Activated naive CD8-positive, alpha-beta T cell treated with anti-CD3 and anti-CD28 coated beads, Interleukin-2, amount 50 U/mL, for 16 hours (primary cell): ENCODE data around the gene MTHFR.

ENCODE experiments used
- DNase-seq: peaks from one replicate; pipeline ENCODE4 v3.0.0-alpha.2; 2020; ENCODE audit warnings: low read depth, low spot score

MTHFR gene

GRCh38 chr1:11797525-11798216 is 8.1 kb downstream of the MTHFR start:
- DNase-seq = no peak

GRCh38 chr1:11796036-11796828 is 9.5 kb downstream of the MTHFR start:
- DNase-seq = no peak

DNA sequence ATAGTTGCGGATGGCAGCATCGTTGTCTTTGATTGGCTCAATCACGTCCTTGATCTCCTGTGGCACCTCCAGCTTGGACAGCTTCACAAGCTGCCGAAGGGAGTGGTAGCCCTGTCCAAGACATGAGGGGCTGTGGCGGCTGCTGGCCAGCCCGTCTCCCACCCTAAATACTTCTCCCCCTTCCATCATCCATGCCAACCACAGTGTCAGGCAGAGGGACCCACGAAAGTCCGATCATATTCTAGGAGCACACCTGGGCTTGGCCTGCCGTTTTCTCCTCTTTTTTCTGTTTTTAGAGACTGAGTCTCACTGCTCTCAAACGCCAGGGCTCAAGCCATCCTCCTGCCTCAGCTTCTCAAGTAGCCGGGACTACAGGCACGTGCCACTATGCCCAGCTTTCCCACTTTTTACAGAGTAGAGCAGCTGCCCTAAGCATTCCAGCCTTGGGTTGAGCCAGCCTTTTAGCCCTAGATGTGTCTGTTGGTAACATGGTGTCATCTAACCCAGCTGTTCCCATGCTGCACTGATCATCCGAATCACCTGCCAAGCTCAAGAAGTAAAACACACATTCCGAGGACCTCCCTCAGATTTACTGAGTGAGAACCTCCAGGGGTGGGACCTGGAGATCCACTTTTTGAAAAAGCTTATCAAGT is 10.4 kb downstream of the MTHFR start:
- DNase-seq = no peak

GRCh38 chr1:11794446-11795237 is 11.1 kb downstream of the MTHFR start:
- DNase-seq = no peak

DNA sequence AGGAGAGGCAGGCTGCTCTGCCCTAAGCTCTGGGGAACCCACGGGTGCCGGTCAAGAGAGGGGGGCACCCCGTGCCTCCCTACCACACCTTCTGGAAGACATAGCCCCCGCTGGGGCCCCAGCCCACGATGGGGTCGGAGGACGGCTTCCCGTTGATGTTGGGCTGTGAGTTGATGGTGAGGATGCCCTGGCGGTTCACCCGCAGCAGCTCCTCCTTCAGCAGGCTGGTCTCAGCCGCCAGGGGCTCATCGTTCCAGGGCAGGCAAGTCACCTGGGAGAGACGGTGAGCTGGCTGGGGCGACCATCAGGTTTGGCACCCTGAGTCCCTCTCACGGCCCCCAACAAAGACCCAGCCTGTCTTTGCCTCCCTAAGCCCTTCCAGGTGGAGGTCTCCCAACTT is 11.9 kb downstream of the MTHFR start:
- no peak for DNase-seq

DNA sequence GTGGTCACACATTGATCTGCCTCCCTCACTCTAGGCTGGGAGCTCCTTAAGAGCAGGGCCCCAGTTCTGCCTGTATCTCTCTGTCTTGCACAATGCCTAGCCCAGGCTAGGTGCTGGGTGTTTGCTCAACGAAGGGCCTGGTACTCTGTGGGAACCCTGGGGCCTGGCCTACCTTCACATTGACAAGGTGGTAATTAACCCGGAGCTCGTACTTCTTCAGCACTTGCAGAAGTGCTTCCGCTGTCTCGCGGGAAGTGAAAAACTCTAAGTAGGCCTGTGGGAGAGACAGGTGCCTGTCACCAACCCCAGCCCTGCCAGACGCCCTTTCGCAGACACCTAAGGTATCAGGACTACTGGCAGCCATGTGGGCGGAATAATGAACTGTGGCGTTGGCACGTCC is 13.7 kb downstream of the MTHFR start:
- DNase-seq = no peak

DNA sequence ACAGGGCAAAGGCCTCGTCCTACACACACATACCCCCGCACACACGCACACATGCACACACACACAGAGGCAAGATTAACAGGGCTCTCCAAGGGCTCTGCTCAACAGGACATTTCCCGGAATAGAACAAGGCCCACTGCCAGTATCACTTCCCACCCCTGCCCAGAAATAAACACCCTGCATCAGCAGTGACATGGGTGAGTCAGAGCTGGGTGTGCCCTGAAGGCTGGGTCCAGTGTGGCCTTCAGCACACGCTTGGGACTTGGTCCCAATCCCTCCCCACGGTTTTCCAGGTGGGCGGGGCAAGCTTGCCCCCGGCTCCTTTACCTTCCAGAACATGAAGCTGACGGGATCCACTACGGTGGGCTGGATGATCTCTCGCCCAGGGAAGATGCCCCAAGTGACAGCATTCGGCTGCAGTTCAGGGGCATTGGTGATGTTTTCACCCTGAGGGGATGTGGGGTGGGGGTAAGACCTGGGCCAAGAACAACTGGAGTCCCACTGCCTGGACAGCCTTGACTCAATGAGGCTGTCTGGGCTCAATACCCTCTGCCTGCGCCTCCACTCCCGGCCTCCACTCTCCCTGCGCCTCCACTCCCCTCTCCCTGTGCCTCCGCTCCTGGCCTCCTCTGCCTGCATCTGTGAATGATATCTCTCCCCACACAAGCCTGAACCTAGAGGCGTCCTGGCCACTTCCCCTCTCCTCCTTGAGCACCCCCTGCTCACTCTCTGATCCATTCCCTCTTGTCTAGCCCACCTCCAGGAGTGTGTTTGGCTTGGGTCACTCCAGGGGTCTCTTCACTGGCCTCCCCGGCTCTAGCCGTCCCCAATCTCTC is 14.7 kb downstream of the MTHFR start:
- DNase-seq = no peak

- DNase-seq = no peak
Observed at GRCh38 chr1:11790101-11790879, 15.5 kb downstream of the MTHFR start.

DNA sequence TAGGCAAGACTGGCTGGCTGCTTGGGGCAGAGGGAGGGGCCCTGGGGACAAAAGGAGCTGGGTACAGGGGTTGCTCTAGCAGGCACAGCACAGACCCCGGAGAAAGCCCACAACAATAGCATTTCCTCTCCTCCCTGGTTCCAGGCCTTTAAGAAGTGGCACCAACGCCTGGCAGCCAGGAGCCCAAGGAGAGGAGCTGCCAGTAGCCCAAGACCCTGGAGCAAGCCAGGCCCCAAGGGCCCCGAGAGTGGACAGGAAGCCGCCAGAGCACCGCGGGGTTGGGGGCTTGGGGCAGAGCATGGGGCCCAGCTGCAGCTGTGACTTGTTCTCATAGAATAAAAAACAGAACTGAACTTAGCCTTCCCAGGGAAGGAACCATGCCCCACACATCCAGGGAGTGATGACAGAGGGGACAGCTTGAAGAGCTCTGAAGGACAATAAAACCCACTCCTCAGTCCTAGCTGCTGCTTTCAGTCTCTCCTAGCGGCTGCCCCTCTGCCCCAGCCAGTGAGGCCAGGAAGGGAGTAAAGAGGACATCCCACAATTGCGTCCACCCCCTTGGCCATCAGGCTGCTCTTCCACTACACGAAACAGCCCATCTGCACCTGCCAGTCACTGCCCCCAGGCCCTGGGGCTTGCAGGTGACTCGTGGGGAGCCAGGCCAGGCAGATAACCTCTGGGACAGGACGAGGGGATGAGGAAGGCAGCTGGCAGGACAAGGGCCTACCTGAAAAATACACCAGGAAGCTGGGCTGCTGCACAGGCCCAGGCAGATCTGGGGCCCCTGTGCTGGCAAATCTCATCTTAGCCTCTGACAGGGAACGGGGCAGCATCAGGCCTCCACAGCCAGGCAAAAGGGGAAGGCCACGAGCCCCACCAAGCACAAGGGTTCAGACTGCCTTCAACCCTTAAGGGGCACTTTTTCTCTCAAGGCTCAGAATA is 16.4 kb downstream of the MTHFR start:
- DNase-seq = no peak

GRCh38 chr1:11788549-11789053 is 17.2 kb downstream of the MTHFR start:
- no peak for DNase-seq

- no peak for DNase-seq
Observed at GRCh38 chr1:11787804-11788436, 17.8 kb downstream of the MTHFR start.

DNA sequence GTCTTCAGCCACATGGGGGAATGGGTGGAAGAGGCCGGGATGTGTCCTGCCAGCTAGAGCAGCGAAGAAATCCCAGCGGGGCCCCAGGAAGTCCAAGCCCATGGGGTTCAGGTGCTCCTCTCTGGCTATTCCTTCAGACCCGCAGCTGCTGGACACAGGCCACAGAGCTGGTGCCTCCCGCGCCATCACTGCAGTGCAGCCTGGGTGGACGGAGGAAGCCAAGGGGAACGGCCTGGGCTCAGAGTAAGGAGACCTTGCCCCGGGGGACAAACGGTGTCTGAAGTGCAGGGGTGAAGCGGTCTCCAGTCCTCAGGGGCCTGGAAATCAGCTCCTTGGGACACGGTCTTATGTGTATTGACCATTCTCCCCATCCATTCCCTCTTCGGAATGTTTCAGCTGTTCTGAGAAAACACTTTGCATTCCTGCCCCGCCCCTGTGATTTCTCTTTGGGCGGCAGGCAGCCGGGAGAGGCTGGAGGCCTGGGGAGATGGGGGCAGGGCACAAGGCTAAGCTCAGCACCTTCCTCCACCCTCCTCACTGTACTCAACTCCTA is 18.4 kb downstream of the MTHFR start:
- DNase-seq = no peak

DNA sequence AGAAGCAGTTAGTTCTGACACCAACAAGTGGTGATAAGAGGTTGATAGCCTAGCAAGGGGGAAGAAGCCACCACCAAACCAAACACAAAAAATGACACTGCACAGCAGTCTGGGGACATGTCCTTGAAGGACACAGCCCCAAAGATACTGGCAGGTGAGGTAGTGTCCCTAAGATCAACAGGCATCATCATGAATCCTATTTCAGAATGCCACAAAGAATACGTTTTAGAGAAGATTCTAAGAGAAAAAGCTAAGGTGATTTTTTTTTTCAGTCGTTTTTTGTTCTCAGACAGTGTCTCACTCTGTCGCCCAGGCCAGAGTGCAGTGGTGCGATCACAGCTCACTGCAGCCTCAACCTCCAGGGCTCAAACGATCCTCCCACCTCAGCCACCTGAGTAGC is 19.6 kb downstream of the MTHFR start:
- DNase-seq = no peak

DNA sequence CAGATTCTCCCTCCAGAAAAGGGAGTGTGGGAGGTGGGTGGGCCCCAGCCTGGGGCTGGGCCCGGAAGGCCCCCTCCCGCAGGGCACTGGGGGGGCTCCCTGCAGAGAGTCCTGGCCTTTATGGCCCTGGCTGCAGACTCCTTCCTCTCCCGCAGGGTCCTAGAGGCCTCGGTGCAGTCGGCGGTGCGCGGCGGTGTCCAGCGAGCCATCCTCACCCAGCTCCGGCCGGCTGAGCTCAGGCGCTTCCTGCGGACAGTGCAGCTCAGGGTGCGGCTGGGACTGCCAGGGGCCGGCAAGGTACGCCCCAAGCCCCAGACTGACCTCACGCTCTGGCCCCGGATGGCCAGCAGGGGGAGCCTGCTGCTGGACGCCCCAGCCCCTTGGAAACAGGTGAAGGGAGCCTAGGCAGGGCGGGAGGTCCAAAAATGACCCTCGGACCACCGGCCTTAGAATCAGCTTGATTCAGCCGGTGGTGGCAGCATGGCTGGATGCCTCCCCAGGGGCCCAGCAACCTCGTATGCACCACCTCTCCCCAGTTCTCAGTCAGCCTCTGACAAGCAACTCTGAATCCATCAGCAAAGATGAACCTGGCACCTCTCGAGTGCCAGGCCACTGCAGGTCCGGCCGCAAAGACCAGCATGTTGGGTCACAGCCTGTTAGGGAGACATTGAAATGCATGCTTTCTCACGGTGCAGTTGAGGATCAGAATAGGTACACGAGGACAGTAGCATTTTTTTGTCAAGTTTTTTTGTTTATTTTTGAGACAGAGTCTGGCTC is 20.6 kb downstream of the MTHFR start:
- no peak for DNase-seq

- no peak for DNase-seq
Observed at GRCh38 chr1:11784256-11784992, 21.3 kb downstream of the MTHFR start.

DNA sequence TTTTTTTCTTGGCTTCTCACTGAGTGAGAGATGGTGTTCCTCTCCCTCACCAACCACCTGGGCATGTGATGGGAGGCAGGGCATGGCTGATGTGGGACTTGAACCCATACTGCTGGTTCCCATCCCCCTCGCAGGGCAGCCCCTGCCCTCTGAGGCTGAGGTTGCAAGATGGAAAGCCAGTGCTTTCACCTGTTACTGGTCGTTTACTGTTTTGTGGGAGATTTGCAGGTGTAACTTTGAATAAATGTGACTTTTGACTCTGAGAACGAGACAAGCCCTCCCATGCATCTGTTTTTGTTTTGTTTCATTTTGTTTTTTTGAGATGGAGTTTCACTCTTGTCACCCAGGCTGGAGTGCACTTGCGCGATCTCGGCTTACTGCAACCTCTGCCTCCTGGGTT is 22.2 kb downstream of the MTHFR start:
- no peak for DNase-seq
